H1 (cell line): Measurements from ENCODE around the gene OXER1. TPM values are rescaled to one million over a fixed set of nuclear protein-coding genes. Genes with fewer than 3 reads are reported as not detected.

Experiments
- BRCA1 ChIP-seq: IDR thresholded peaks from 2 replicates; pipeline ENCODE4 v1.6.1; 2012; ENCODE audit warnings: low read depth, low read length, improper control_type of control experiment
- CHD2 ChIP-seq: IDR thresholded peaks from 2 replicates; pipeline ENCODE4 v1.6.1; 2012; ENCODE audit warnings: low read length, improper control_type of control experiment
- CTCF ChIP-seq, 3 experiments: IDR thresholded peaks; 1 replicate in 2 of 3; 2 replicates in 1 of 3; pipeline versions ENCODE4 v1.5.1 to v1.6.1; 2011; ENCODE audit warnings: low read length in 3 of 3, mild to moderate bottlenecking in 3 of 3, inconsistent platforms in 2 of 3, low read depth in 1 of 3, moderate library complexity in 1 of 3; ENCODE audit not compliant: insufficient read depth in 1 of 3; ENCODE audit errors: control extremely low read depth in 1 of 3
- EGR1 ChIP-seq: IDR thresholded peaks from 2 replicates; pipeline ENCODE4 v1.6.1; 2011; ENCODE audit warnings: low read depth, low read length, borderline replicate concordance
- EZH2 ChIP-seq: fragments of 200-600 bp; sonication (generic); IDR thresholded peaks from 2 replicates; pipeline ENCODE4 v1.7.1; 2012; ENCODE audit warnings: low read depth, mild to moderate bottlenecking, moderate library complexity, low read length, inconsistent platforms; ENCODE audit not compliant: severe bottlenecking
- FOSL1 ChIP-seq: IDR thresholded peaks from 2 replicates; pipeline ENCODE4 v1.6.1; 2011; ENCODE audit warnings: mild to moderate bottlenecking, low read depth, low read length, moderate library complexity; ENCODE audit not compliant: insufficient read depth
- SRF ChIP-seq: IDR thresholded peaks from 2 replicates; pipeline ENCODE4 v1.6.1; 2011; ENCODE audit warnings: mild to moderate bottlenecking, low read depth, low read length, moderate library complexity
- TAF1 ChIP-seq: IDR thresholded peaks from 2 replicates; pipeline ENCODE4 v1.6.1; 2011; ENCODE audit warnings: mild to moderate bottlenecking, low read depth, low read length
- TEAD4 ChIP-seq: IDR thresholded peaks from 2 replicates; pipeline ENCODE4 v1.6.1; 2012; ENCODE audit warnings: low read depth, low read length, inconsistent platforms, mixed read lengths
- polyA plus RNA-seq, 7 experiments: library from polyadenylated mRNA; depleted of rRNA in 3 of 7; stranded (reverse) in 5 of 7; unstranded in 2 of 7; fragments of >200 nt in 5 of 7; fragments of 200-250 nt in 2 of 7; gene quantifications; 1 replicate in 5 of 7; 2 replicates in 1 of 7; 4 replicates in 1 of 7; pipeline versions ENCODE4 v1.2.1 to v1.2.3, GENCODE V29; 2011 to 2013; ENCODE audit warnings: missing spikeins in 2 of 7, mixed read lengths in 2 of 7
- total RNA-seq: library from RNA; stranded (reverse); fragmentation: NEBNext Ultra II Directional; extraction: Animal tissue kit (Norgen Biotek cat#: 25700); gene quantifications from 2 replicates; pipeline ENCODE4 v1.2.1, GENCODE V29; 2021

Gene OXER1
- total and polyA plus RNA-seq, 2 of the 8 experiments (the other 6 are each of a cell fraction or from before 2014, with no cell fraction given): 1.2 to 2.9 TPM

- no peak for TF ChIP-seq CTCF (IDR thresholded peaks at IDR 0.05; ENCODE audit: control extremely low read depth in 1 of 3, insufficient read depth in 1 of 3, low read depth in 1 of 3, low read length in 3 of 3)
- no peak for TF ChIP-seq TEAD4
- no peak for TF ChIP-seq FOSL1
- no peak for TF ChIP-seq CHD2
- TF ChIP-seq BRCA1: no peak
- TF ChIP-seq EZH2: no peak
- TF ChIP-seq TAF1: no peak
- TF ChIP-seq EGR1: no peak
- TF ChIP-seq SRF: no peak
These were observed 42.0 kb downstream of the OXER1 start (continued) for GRCh38 chr2:42721898-42722297.
